Retinal pigment epithelial cell (primary cell): ENCODE measurements around the gene MSMO1.
"Not testable (repeated sequence)": the region's sequence is repeated elsewhere in the genome, so short reads cannot be mapped to it uniquely, and the experiment has no call there.

ENCODE experiments used
- DNase-seq: peaks from one replicate; pipeline ENCODE4 v3.0.0-alpha.2; 2010; ENCODE audit warnings: low read depth
- H3K4me3 ChIP-seq: 2 replicates; pipeline ENCODE4 v1.5.1; 2011; ENCODE audit warnings: mild to moderate bottlenecking, low read length, control low read depth, moderate library complexity
- TF ChIP-seq, protein P1 (sequence below): conservative IDR thresholded peaks from 2 replicates; pipeline ENCODE4 v1.5.1; 2011; ENCODE audit warnings: low read depth, low read length, control low read depth, inconsistent platforms

MSMO1 gene

DNA sequence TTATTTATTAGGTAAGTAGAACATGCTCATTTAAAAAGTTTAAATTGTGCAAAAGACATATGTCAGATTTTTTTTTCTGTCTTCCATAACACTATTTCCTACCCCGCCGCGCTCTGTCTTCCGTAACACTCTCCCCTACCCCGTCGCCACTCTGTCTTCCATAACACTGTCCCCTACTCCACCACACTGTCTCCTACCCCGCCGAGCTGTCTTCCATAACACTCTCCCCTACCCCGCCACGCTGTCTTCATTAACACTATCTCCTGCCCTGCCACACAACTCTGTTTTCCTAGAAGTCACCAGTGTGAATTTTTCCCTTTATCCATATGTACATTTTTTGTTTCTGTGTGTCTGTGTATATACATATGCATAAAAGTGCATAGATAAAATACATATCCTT, 4.4 kb downstream of the MSMO1 start:
- TF ChIP-seq, protein P1, sequence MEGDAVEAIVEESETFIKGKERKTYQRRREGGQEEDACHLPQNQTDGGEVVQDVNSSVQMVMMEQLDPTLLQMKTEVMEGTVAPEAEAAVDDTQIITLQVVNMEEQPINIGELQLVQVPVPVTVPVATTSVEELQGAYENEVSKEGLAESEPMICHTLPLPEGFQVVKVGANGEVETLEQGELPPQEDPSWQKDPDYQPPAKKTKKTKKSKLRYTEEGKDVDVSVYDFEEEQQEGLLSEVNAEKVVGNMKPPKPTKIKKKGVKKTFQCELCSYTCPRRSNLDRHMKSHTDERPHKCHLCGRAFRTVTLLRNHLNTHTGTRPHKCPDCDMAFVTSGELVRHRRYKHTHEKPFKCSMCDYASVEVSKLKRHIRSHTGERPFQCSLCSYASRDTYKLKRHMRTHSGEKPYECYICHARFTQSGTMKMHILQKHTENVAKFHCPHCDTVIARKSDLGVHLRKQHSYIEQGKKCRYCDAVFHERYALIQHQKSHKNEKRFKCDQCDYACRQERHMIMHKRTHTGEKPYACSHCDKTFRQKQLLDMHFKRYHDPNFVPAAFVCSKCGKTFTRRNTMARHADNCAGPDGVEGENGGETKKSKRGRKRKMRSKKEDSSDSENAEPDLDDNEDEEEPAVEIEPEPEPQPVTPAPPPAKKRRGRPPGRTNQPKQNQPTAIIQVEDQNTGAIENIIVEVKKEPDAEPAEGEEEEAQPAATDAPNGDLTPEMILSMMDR: no peak
- no peak for DNase-seq
- H3K4me3 ChIP-seq: peak overlapping the region; percentile 96

DNA sequence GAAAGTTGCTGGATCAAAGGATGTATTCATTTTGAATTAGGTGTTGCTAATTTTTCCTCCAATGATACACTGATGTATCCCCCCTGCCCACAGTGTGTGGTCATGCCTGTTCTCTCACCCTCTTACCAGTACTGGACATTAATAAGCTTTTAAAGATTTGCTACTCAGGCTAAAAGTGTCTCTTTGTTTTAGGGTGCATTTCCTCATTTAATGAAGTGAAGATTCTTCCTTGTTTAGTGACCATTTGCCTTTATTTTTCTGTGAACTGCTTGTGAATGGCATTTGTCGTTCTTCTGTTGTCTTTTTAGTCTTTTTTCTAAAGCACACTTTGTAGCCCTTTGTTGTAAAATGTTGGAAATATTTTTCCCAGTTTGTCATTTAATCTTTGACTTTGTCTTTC, 5.0 kb downstream of the MSMO1 start:
- DNase-seq: no peak
- TF ChIP-seq, protein P1: no peak
- peak overlapping the region; percentile 96 for H3K4me3 ChIP-seq

DNA sequence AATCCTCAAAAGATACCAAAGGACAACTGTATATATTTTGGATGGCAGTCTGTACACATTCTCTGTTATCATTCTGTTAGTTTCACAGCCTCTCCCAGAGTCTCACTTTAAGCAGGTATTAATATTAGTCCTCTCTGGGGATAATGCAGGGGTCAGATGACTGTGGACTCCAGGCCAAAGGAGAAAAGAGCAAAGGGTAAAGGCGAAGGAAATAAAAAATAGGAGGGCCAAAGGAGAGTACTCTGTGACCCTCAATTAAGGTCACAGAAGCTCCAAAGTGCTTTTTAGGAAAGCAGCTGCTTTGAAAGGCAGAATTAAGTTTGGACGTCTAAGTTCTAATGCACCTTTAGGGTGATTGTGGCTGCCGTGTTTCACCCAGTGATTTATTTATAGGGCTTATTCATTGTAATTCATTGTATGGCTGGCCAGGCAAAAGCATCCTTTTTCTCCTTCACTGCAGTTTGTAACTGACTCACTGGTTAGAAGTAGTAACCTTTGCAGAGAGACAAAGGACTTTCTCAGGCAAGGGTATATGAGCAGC, 7.8 kb downstream of the MSMO1 start:
- TF ChIP-seq, protein P1: no peak
- no peak for DNase-seq

DNA sequence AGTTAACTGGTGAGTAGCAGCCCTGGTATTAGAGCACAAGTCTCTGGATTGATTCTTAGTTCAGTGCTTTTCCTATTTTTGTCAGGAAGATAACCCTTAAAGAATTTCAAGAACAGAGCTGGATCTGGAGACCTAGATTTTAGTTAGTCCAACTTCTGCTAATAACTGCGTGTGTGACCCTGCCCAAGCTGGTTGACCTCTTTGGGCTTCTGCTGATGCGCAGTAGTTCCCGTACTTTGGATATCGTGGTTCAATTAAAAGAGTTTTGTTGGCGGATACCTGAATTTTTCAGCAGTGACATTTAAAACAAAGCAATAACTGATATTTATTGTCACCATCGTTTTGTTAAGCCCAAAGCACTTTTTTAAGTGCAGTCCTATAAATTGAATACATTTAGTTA, 9.3 kb downstream of the MSMO1 start:
- no peak overlapping the region for H3K4me3 ChIP-seq
- DNase-seq: no peak
- TF ChIP-seq, protein P1: no peak

More for the DNA sequence above, 7.8 kb downstream of the MSMO1 start:
- H3K4me3 ChIP-seq: no peak overlapping the region

DNA sequence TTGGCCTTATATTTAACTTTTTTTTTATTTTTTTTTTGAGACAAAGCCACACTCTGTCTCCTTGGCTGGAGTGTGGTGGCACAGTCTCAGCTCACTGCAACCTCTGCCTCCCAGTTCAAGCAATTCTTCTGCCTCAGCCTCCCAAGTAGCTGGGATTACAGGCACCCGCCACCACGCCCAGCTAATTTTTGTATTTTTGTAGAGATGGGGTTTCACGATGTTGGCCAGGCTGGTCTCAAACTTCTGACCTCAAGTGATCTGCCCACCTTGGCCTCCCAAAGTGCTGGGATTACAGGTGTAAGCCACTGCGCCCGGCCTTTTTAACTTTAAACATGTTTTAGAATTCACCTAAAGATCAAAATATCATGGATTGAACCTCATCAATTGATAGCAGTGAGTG, 14.9 kb downstream of the MSMO1 start:
- not testable (repeated sequence) for DNase-seq, H3K4me3 ChIP-seq

DNA sequence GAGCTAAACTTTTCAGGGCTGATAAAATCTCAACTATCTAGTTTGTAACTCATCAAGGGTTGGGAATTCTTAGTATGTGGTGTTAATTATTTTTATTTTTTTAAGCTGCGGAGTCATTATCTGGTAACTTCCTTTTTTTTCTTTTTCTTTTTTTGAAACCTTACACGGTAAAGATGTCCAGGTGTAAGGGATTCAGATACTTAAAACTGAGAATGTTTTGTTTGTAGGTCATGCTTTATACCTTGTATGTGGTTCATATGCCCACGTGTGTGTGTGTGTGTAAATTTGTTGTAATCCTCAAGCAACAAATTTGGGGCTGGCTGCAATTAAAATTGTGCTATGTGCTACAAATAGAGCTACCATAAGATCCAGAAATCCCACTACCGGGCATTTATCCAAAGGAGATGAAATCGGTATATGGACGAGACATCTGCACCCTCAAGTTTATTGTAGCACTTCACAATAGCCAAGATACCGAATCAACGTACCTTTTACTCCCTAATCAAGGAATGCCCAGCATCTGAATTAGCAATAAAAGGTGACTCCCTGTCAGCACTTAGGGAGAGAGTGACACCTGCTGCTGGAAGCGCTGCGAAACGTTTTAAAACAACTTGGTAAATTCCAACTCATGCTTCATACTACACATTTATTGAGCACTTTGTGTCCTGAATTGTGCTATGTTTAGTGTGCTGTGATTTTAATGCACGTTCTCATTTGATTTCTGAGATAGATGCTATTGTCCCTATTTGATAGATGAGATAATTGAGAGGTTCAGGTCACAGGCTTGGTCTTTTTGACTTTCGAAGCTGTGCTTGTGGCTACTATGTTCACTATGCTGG, 16.1 kb downstream of the MSMO1 start:
- TF ChIP-seq, protein P1: peak; percentile 51
- H3K4me3 ChIP-seq: no peak overlapping the region
- DNase-seq: no peak

DNA sequence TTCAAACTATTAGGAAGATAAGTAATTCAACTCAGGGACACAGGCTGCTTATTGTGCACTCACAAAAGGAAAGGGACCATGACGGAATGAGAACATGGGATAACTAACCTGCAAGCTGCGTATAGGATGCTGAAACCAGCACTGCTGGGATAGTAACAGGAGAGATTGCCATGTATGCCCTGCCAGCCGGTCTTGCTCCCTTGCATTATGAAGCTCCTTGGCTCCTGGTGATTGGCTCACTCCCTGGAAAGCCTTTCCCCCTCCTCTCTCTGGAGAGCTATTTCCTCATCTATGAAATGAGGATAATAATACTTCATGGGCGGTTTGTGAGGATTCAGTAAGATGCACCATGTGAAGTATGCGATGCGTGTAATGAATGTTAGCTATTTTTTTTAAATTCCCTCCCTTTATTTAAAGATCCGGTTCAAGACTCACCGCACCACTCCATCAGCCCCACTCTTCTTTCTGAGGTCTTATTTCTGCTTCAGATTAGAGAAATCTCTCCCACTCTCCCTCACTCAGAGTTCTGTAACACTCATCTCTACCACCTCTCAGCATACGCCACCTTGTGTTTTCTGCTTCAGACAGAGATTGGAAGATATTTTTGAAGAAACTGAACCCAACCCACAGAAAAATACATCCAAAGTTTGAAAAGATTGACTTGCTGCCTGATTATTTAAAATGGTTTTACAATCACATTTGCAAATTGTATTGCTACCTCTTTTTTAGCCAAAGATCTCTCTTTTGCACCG, 18.4 kb downstream of the MSMO1 start:
- no peak overlapping the region for H3K4me3 ChIP-seq
- TF ChIP-seq, protein P1: peak; percentile 33
- no peak for DNase-seq
